Cardiac fibroblast (primary cell): Measurements from ENCODE around the gene CLSTN2.

ENCODE experiments used
- DNase-seq, 2 donors: peaks; one replicate each; pipeline versions ENCODE4 v3.0.0 to v3.0.0-alpha.2; 2010; ENCODE audit warnings: low read depth in 2 of 2
- H3K4me3 ChIP-seq, 2 donors: replicated peaks in 1 of 2; 1 replicate in 1 of 2; 2 replicates in 1 of 2; pipeline ENCODE4 v1.5.1; 2011; ENCODE audit warnings: low read depth in 2 of 2, low read length in 2 of 2, mild to moderate bottlenecking in 2 of 2, moderate library complexity in 1 of 2
- CTCF ChIP-seq: IDR thresholded peaks from one replicate; pipeline ENCODE4 v1.5.1; 2011; ENCODE audit warnings: low read depth, mild to moderate bottlenecking, low read length, inconsistent platforms

Gene CLSTN2

GRCh38 chr3:140031170-140031569 is 96.2 kb downstream of the CLSTN2 start:
- TF ChIP-seq CTCF, result no peak
- DNase-seq, result no peak
- no peak overlapping the region for H3K4me3 ChIP-seq

DNA sequence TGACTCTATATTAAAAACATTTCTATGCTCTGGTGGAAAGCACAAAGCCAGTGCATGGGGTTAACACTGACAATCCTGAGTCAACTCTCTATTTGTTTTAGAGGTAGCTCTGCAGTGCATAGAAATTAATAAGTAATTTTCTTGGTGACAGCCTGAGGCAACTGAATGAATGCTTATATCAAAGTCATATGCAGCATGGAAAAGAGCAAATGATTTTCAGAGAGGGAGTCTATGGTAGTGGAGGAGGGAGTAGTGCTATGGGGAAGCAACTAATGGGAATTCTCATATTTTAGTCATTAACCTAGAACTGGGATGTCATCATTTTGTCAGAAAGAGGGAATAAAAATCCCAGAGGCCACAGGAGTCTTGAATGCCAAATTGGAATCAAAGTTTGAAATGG is 99.1 kb downstream of the CLSTN2 start:
- TF ChIP-seq CTCF, result no peak
- no peak overlapping the region for H3K4me3 ChIP-seq
- no peak for DNase-seq

DNA sequence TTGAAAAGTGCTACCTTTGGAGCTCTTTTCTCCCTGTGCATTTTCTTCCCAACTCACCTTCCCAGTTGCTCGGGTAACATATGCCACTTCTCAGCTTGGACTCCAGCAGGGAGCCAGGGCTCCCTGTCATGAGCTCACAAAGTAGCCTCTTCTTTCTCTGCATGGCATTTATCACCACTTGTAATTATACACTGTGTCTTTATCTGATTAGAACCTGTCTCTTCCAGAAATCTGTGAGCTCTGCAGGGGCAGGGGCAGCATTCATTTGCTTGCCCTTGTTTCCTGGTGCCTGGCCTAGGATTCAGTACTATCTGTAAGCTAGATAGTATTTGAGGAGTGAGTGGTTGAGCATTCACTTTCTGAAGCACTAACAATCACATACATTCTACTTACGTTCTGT is 100.9 kb downstream of the CLSTN2 start:
- TF ChIP-seq CTCF, result no peak
- H3K4me3 ChIP-seq, result no peak overlapping the region
- DNase-seq, result no peak

DNA sequence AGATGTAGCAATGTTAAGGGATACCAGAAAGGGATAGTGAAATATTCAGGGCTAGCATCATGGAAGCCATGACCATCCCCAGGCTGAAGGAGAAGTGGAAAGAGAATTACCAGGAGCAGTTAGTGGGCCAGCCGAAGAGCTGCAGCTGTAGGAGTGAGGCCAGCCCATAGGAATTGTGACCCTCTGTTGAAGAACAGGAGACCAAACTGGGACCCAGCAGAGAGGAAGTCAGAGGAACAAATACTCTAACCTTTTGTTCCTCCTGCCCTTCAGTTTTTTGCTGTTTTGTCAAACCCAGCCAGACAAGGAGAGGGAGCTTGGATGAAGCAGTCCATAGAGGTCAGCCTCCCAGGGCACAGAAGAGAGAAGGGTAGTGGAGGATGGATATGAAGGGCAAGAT is 115.4 kb downstream of the CLSTN2 start:
- H3K4me3 ChIP-seq, result no peak overlapping the region
- no peak for DNase-seq
- no peak for TF ChIP-seq CTCF

GRCh38 chr3:140051019-140051957 is 116.3 kb downstream of the CLSTN2 start:
- no peak overlapping the region for H3K4me3 ChIP-seq
- no peak for DNase-seq
- peak; percentile 5 for TF ChIP-seq CTCF

DNA sequence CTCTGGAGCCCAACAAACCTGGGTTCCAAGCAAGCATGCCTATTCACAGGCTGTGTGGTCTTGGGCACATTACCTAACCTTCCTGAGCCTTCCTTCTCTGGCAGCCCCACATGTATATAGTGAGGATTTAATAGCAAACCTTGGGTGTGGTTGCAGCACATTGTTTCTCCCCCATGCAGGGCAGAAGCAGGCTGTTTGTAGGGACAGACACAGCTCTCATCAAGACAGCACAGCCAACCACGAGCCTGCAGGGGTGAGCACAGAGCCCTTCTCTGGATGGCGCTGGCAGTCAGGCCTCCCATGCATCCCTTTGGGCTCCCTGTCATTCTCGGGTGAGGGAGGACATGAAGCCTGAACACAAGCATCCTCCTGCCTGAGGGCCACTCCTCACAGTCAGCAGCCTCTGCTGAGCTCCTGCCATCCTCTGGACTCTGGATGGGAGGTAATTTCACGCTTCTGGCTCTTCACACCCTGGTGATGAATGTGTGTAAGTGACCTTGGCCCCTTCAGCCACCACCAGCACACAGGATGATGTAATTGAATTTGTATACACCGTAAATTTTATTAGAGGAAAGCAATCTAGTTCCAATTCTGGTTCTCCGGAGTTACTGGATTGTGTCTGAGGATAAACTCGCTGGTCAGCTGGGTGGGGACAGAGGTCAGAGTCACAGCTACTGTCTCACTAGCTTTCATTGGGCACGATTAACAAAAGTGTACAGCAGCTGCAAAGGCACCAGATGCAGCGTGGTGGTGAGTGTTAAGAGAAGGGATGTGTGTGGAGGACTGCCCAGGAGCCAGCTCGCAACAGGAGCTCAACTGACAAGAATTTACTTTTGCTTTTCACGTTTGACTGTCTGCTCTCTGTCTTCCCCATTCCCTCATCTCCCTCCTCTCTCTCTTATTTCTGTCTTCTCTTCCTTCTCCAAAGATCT is 118.1 kb downstream of the CLSTN2 start:
- no peak overlapping the region for H3K4me3 ChIP-seq
- TF ChIP-seq CTCF, result no peak
- no peak for DNase-seq
